Measurements from ENCODE around the gene TINAGL1.

TINAGL1 gene

DNA sequence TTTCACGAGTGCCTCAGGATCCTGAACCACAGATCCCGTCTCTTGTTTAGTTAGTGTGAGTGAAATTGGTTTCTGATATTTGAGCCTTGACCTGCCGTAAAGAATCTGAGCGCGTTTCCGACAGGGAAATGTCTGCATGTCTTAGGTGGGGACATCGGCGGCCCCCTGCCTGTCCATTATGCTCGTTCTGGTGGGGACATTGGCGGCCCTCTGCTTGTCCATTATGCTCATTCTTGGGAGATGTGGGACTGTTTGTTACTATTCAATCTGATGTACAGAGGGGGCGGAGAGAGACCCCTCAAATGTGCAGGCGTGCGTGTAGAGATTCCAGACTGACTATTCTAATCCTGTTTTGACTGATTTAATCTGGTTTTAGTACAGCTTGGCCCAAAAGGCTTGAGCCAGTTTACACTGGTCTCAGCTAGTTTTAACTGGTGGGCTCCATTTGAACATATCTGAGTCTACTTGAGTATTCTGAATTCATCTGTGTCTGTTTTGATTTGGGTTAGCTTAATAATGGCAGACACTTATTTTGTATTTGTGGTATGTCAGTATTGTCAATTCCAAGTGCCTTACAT is 6.6 kb upstream of the TINAGL1 start:
- DNase-seq: no peak

DNA sequence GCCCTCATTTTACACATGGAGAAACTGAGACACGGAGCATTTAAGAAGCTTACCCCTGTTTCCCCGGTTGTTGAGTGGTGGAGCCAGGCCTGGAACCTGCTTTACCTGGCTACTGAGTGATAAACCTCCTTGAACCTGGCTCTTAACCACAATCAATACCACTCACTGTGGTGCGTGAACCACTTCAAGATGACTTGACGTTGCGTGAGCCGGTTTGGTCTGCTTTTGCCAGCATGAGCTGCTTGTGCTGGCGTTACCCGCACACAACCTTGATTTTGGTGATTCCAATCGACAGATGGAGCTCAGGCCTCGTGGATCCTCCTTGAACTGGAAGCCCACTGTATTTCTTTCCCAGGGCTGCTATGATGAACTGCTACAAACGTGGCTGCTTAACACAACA is 6.1 kb upstream of the TINAGL1 start:
- no peak for DNase-seq

DNA sequence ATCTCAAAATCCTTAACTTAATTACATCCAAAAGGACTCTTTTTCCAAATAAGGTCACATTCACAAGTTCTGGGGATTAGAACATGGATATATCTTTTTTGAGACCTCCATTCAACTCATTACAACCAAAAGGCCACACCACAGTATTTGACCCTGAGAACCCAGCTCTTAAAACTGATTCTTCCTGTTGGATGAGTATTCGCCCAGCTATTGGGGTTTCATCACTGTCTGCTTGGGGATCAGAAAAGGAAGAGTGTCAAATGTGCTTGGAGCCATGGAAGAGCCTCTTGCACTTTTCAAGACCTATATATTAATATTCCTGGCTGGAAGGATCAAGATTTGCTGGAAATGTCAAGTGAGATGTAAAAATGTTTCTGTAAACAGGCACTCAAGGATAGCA is 5.4 kb upstream of the TINAGL1 start:
- no peak for DNase-seq

DNA sequence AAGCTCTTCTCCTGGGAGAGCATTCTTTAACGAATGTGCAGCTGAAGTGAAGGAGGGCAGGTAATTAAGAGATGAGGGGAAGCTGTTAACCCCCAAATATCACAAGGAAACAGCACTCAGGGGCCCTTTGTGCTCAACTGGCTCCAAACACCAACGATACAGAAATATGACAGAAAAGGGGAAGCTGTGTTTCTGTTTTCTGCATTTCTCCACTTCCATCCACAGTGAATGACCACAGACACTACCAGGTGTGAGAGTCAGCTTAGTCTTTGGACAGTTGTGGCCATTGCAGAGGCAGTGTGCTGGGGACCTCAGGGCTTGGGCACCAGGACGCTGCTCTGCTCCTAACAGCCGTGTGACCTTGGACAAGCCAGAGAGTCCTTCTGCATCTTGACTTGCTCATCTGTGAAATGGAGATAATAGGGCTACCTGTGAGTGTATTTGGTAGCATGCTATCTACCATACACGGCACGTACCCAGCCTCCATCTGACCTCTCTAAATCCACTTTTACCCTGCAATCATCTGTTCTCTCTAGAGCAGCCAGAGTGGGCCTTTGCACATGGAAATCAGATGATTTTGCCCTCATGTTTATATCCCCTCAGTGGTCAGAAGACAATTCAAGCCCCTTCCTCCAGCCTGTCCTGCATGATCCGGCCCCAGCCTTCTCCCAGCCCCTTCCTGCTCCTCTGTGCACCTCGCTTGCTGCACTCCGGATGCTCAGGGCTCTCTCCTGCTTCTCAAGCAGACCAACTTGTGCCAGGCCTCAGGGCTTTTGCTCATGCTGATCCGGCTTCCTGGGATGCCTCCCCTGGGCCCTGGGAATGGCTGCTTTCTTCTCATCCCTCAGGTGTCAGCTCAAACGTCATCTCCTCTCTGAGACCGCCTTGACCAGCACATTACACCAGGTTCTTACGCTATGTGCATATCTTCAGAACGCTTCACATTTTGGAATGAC is 4.7 kb upstream of the TINAGL1 start:
- no peak for DNase-seq

DNA sequence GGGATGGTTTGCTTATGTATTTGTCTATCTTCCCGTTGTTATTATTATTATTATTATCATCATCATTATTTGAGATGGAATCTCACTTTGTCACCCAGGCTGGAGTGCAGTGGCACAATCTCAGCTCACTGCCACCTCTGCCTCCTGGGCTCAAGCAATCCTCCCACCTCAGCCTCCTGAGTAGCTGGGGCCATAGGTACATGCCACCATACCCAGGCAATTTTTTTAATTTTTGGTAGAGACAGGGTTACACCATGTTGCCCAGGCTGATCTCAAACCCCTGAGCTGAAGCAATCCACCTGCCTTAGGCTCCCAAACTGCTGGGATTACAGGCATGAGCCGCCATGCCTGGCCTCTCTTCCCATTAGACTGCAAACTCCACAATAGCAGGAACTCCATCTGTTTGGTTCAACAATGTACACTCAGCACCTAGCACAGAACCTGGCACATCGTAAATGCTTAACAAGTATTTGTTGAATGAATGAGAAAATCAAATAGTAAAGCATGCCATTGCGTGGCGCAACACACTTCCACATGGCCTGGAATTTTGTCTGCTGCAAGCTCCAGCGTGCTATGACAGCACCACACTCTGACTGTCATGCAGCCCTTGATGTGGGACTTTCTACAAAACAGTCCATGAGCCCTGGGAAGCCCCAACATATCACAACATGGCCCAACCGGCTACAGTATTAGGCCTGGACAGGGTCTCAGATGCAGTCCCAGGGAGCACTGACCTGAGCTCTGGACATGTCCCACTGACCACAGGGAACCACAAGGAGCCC is 3.8 kb upstream of the TINAGL1 start:
- no peak for DNase-seq

DNA sequence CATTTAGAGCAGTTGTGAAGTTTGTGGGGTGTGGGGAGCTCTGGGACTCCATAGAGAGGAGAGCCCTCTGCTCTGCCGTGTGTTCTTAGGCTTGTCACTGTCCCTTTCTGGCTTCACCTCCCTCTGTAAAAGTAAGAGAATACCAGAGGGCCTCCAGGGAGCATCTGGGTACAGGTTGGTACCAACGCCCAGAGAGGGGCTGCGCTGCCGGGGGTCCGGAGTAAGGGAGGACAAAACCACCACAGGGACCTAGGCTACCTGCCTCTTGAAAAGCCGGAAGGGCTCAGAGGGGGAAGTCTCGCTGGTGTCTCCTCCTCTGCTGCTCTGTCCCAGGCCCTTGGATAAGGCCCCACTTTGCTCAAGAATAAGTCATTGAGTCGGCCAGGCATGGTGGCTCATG is 3.1 kb upstream of the TINAGL1 start:
- DNase-seq: no peak

DNA sequence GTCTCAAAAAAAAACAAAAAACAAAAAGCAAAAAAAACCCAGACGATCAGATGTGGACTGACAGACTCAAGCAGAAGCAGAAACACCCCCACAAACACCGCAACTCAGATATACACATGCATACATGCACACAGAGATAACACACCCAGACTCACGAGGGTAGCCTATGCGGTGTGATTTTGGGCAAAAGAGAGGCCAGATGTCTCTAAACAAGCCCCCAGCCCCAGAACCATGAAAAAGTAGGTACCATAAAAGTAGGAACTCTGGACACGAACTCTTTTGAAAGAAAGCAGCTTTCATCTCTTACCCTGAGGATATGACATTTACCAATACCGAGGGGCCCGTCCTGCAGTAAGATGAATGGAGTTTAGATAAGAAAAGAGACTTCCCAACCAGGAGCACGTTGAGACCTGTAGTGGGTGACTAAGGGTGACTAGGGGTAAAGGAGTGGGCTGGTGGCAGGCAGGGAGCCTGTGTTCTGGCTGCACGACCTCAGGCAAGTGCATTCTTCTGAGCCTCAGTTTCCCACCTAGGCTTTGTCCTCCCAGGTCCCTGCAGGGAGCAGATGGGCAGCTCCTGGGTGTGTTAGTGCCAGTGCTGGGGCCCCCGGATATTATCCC is 1.5 kb upstream of the TINAGL1 start:
- DNase-seq: no peak

DNA sequence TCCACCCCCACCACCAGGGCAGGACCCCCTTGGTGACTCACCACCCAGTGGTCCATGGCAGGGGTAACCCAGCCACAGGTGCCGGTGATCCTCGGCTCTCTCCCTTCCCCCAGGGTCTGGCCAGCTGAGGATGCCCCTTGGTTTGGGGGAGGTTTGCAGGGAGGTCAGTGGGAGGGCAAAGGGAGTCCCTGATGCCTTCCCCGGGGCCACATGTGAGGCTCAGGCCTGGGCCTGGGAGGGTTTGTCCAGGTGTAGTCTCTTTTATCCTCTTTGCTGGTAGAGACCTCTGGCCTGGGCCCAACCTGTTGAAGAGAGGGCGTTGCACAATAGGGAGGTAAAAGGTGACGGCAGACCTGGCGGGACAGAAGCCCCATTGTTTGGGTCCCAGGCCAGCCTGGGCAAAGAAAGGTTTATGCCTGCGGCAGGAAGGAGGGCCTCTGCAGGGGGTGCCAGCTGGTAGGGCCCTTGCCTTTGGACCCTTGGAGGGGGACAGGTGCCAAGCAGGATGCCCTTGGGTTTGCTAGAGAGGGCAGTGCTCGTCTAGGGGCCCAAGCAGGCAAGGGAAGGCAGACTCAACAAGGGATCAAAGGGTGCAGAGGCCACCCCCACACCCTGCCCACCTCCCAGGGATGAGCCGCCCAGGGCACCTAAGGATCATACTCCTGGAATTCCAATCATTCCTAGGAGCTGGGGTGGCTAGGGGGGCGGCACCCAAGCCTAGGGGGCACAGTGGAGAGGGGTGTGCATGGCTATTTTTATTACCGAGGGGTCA is 760 bp upstream of the TINAGL1 start:
- DNase-seq: no peak

DNA sequence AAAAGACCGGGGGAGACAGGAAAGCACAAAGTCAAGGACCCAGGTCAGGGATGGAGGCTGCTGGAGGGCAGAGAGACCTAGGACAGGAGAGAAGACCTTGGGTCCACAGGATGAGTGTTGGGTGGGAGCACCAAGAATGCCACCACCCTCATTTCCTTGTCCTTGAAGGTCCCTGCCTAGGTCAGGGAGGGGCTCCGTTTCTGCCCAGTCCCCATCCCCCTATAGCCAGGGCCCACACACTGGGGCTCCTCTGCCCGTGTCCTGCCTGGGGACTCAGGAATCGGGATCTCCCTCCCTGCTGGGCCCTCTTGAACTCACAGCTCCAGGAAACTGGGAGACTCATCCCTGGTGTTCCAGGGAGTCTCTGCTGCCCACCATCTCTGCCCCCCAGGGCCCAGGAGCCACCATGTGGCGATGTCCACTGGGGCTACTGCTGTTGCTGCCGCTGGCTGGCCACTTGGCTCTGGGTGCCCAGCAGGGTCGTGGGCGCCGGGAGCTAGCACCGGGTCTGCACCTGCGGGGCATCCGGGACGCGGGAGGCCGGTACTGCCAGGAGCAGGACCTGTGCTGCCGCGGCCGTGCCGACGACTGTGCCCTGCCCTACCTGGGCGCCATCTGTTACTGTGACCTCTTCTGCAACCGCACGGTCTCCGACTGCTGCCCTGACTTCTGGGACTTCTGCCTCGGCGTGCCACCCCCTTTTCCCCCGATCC is 584 bp downstream of the TINAGL1 start:
- no peak for DNase-seq

DNA sequence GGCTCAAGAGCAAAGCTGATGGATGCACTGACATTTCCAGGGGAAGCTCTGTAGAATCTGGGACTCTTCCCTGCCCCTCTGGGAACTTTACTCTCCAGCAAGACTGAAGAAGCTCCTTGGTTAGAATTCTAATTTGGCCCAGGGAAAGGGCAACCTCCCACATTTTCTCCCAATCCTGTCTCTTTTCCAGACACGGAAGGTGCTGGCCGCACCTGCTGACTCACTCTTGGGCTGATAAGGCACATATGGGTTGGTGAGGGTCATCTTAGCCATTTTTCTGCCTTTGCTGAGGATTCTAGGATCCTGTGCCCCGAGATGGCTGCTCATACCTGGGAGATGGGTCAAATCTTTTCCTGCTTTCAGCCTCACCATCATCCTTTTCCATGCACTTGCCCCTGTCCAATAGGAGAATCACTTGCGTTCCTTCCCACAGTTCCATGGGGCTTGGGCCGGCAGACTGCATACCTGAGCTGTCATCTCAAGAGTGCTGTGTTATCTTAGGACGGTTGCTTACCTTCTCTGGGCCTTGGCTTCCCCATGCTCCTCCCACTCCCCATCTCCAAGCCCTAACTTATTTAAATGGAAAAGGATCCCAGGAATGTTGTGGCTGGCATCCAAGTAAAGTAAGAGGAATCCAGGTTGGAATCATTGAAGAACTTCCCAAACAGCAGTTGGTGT is 1.3 kb downstream of the TINAGL1 start:
- DNase-seq: no peak

DNA sequence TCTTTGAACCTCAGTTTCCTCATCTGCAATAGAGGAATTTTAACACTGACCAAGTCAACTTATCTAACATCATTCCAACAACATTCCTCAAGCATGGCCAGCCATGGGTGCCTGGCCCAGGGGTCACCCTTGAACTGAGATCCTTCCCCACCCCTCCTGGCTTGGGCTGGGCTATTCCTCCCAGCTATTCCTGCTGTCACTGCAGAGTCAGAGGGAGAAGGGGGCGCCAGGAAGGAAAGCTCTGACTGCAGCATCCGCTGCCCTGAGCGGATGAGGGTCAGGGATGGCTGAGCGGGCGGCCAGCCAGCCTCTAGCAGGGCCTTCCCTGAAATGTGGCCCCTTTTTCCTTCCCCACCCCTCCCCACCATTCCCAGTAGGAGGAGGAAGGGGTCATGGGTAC is 3.1 kb downstream of the TINAGL1 start:
- DNase-seq: no peak

DNA sequence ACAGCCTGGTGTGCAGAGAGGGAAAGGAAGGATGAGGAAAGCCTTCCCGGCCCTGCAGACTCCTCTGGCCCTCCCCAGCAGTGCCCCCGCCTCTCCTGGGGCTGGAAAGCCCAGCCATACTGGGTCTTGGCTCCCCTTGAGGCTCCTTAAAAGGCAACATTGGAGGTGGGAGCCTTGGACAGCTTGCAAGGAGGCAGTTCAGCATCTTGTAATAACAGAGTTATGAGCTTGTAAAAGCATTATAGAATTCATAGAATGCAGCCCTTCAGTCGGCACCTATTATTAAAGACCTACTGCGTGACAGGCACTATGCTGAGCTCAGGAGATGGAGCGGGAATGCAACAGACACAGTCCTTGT is 4.2 kb downstream of the TINAGL1 start:
- DNase-seq: no peak

DNA sequence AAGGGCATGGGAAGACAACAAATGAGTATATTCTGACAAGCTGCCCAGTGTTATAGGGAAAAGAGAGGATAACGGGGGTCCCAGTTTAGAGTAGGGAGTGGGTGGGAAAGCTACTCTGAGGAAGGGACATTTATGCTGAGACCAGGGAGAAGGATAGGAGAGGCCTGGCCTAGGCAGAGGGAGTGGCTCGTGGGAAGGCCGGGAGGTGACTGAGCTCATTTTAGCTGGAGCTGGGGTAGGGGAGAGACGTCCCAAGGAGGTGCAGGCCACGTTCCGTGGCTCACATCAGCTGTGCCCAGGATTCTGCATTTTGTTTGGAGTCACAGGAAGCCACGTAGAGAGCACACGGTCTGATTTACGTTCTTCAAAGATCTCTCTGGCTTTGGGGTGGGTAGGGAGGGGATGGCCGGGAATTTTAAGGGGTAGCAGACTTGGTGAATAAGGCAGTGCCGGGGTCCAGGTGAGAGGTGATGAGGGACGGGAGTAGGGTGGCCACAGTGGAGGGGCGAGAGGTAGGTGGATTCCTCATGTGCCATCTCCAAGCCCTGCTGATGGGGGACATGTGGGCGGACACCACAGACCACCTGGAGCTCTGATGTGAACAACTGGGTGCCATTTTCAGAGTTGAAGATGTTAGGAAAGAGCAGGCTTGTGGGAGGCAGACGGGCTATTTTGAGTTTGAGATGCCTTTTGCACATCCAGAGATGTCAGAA is 4.7 kb downstream of the TINAGL1 start:
- DNase-seq: no peak

DNA sequence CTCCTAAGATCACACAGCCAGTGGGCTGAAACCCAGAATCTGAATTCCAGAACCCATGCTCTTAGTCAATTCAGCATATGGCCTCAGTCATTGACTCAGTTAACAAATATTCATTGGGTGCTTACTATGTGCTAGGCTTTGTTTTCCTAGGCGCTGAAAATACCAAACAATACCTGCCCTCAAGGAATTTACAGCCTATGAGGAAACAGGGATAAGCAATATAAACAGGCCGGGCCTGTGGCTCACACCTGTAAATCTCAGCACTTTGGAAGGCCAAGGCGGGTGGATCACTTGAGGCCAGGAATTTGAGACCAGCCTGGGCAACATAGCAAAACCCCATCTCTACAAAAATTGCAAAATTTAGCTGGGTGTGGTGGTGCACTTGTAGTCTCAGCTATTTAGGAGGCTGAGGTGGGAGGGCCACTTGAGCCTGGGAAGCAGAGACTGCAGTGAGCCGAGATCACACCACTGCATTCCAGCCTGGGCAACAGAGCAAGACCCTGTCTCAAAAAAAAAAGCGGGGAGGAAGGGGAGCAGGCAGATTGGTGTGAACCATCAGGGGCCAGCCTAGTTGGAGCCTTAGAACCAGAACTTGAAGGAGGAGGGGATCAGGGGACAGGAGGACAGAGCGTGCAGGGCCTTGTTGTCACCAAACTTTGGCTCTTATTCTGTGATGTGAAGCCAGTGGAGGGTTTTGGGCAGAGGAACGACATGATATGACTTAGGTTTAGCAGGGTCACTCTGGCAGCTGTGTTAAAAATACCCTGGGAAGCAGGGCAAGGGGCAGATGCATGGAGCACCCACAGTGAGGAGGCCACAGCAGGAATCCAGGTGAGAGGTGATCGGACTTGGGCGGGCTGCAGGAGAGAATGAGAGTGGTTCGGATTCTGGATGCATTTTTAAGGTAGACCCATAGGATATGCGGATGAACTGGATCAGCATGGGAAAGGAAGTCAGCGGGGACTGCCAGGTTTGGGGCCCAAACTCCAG is 5.8 kb downstream of the TINAGL1 start:
- DNase-seq: no peak

DNA sequence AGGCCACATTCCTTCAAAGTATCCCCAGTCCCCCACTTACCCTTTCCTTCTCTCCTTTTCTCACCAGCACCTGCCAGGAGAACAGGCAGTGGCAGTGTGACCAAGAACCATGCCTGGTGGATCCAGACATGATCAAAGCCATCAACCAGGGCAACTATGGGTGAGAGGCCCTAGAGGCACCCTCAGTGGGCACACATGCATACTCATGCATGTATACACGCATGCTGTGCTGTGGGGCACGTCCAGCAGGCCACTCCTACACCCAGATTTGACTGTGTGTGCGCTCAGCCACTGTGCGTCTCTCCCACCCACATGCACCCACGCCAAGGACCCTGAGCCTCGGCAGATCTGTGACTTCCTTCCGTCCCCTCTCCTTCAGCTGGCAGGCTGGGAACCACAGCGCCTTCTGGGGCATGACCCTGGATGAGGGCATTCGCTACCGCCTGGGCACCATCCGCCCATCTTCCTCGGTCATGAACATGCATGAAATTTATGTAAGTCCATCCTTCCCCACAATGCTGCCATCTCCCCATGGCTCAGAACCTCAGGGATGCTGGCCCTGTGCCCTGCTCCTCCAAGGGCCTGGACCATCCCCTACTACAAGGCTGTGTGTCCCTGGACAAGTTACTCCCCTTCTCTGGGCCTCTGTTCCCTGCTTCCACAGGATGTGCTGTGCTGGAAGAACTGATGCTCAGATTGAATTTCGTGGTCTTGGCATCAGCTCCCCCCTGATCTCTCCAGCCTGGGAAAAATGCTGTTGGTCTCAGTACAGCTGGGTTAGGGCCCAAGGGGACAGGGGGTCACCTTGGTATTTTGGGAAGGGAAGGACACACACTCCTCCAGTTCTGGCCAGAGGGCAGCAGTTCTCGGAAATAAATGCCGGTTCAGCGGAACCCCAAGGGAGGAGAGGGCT is 7.0 kb downstream of the TINAGL1 start:
- no peak for DNase-seq

DNA sequence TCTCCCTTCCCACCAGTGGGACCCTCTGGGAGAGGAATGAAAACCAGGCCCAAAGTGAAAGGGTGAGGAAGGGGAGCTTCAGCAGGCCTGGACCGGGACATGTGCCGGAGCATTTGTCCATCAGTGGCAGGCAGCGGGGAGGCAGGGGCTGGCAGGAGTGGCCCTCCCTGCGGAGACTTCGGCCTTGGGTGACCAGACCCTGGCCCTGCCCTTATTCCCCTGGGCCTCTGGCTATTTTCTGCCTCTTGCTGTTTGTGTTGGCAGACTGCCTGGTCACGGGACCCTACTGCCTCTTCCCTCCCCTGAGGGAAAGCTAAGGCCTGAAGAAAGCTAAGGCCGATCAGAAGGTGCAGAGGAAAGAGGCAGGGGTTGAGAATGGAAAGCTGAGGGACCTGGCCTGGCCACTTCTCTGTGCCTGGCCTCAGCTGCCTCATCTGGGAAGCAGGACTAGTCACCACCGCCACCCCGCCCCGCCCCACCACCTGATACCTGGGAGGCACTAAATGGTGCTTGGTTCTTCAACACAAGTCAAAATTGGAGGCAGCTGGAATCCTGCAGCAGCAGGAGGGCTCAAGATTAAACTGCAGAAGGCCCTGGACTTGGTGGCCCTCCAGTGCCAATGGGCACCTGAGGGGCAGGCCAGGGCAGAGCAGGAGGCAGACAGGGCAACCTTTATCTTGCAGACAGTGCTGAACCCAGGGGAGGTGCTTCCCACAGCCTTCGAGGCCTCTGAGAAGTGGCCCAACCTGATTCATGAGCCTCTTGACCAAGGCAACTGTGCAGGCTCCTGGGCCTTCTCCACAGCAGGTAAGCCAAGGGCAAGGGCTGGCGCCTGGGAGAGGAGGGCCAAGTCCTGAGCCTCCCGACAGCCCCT is 7.9 kb downstream of the TINAGL1 start:
- DNase-seq: no peak

All from cerebellar nuclear complex (tissue), 1 donor.